Measurements from ENCODE around the gene MTFP1. TPM values are rescaled to one million over a fixed set of nuclear protein-coding genes. Genes with fewer than 3 reads are reported as not detected.

The MTFP1 gene
- total and polyA plus RNA-seq, 2 experiments from 2014 or later = 54.6 to 64.1 TPM

DNA sequence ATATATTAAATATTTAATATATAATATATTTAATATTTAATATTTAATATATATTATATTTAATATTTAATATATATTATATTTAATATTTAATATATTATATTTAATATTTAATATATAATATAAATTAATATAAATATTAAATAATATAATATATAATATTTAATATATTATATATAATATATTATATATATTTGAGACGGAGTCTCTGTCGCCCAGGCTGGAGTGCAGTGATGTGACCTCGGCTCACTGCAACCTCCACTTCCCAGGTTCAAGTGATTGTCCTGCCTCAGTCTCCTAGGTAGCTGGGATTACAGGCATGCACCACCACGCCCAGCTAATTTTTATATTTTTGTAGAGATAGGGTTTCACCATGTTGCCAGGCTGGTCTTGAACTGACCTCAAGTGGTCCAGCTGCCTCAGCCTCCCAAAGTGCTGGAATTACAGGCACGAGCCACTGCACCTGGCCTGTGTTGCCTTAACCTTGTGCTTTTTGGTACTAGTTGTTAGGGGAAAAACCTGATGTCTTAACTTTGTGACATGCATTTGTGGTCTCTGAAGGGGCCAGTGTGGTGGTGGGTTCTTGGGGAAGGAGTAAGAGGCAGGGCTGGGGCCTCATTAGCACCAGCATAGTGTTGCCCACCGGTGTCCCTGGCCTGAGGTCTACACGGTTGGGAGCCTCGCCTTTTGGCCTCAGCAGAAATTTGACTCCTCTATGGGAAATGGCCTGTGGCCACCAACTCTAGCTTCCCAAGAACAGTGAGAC is 29.7 kb downstream of the MTFP1 start (continued):
- no peak for TF ChIP-seq ZNF462 (CRISPR knock-in tag; IDR thresholded peaks at IDR 0.05)

GRCh38 chr22:30457981-30458380 is 32.4 kb downstream of the MTFP1 start:
- peaks cover 3% of the 10 kb centered on the region; the same call in 1 of the 3 replicates for H3K4me1 Mint-ChIP-seq
- no peaks in the 10 kb centered on the region for H3K4me1 ChIP-seq (ENCODE audit: insufficient read depth)
- DNase-seq (ENCODE audit: low spot score) (no peak), ATAC-seq (no peak)
- H3K4me3 Mint-ChIP-seq = no peak overlapping the region
- no peak overlapping the region for H2AFZ ChIP-seq
- no peak overlapping the region for H3K27ac ChIP-seq (ENCODE audit: low read depth)
- H3K27ac Mint-ChIP-seq = no peak overlapping the region
- H3K36me3 ChIP-seq (ENCODE audit: insufficient read depth) = no peaks in the 10 kb centered on the region
- no peaks in the 10 kb centered on the region for H3K9me2 ChIP-seq (ENCODE audit: insufficient read depth)
- no peak overlapping the region for H3K4me3 ChIP-seq
- H3K4me2 ChIP-seq = no peak overlapping the region
- peaks cover 7% of the 10 kb centered on the region for H3K27me3 Mint-ChIP-seq (ENCODE audit: insufficient read depth, low read depth, poor library complexity)
- TF ChIP-seq EZH2 (IDR thresholded peaks at IDR 0.05; ENCODE audit: low read depth, unreplicated experiment) (no peak), POLR2AphosphoS5 (IDR thresholded peaks at IDR 0.05; ENCODE audit: low read depth) (no peak), JUNB (IDR thresholded peaks at IDR 0.05; ENCODE audit: unreplicated experiment) (no peak), EZH2phosphoT487 (IDR thresholded peaks at IDR 0.05; ENCODE audit: unreplicated experiment) (no peak)
- H3K79me2 ChIP-seq (replicated peaks; ENCODE audit: insufficient read depth) = no peaks in the 10 kb centered on the region
- H3K9me3 Mint-ChIP-seq = no peaks in the 10 kb centered on the region; the same call in 2 of the 3 replicates
- H4K20me1 ChIP-seq (replicated peaks; ENCODE audit: insufficient read depth) = no peaks in the 10 kb centered on the region
- H3F3A ChIP-seq (replicated peaks; ENCODE audit: low read depth) = no peaks in the 10 kb centered on the region
- no peaks in the 10 kb centered on the region for H3K27me3 ChIP-seq (ENCODE audit: insufficient read depth)
- no peaks in the 10 kb centered on the region for H3K36me3 Mint-ChIP-seq (ENCODE audit: low read depth)

Measured in GM23338 (cell line).